Neutrophil (primary cell): Measurements from ENCODE around the gene FGF22.

Experiments used
- H3K27ac ChIP-seq: fragments of 200-600 bp; sonication (generic); 2 replicates; pipeline ENCODE4 v1.5.1; 2016; ENCODE audit warnings: mild to moderate bottlenecking, moderate library complexity
- H3K27me3 ChIP-seq: fragments of 200-600 bp; sonication (generic); 2 replicates; pipeline ENCODE4 v1.6.0; 2016; ENCODE audit warnings: mild to moderate bottlenecking
- H3K36me3 ChIP-seq: fragments of 200-600 bp; sonication (generic); 2 replicates; pipeline ENCODE4 v1.5.1; 2017
- H3K4me1 ChIP-seq, 2 experiments: fragments of 200-600 bp in 1 of 2; sonication (generic) in 1 of 2; 1 replicate in 1 of 2; 2 replicates in 1 of 2; pipeline versions ENCODE4 v1.5.1 to v1.6.1; 2013 to 2016; ENCODE audit warnings: low read depth in 1 of 2, low read length in 1 of 2, mild to moderate bottlenecking in 1 of 2, moderate library complexity in 1 of 2; ENCODE audit not compliant: control insufficient read depth in 1 of 2, insufficient read depth in 1 of 2
- H3K4me3 ChIP-seq, 2 experiments: fragments of 200-600 bp in 1 of 2; sonication (generic) in 1 of 2; 1 replicate in 1 of 2; 2 replicates in 1 of 2; pipeline ENCODE4 v1.5.1; 2013 to 2016; ENCODE audit warnings: low read depth in 1 of 2, low read length in 1 of 2, mild to moderate bottlenecking in 1 of 2, moderate library complexity in 1 of 2
- H3K9me3 ChIP-seq: fragments of 200-600 bp; sonication (generic); 2 replicates; pipeline ENCODE4 v1.5.1; 2016
- CTCF ChIP-seq: fragments of 200-600 bp; sonication (generic); IDR thresholded peaks from 2 replicates; pipeline ENCODE4 v1.5.1; 2016; ENCODE audit warnings: antibody characterized with exemption

The FGF22 gene

GRCh38 chr19:651991-652390 lies 12.3 kb downstream of the FGF22 start:
- no peaks in the 10 kb centered on the region for H3K27me3 ChIP-seq
- H3K4me3 ChIP-seq, result no peak overlapping the region
- H3K9me3 ChIP-seq, result no peaks in the 10 kb centered on the region
- no peak overlapping the region for H3K27ac ChIP-seq
- no peaks in the 10 kb centered on the region for H3K4me1 ChIP-seq
- TF ChIP-seq CTCF, result no peak
- H3K36me3 ChIP-seq, result peaks cover 74% of the 10 kb centered on the region

DNA sequence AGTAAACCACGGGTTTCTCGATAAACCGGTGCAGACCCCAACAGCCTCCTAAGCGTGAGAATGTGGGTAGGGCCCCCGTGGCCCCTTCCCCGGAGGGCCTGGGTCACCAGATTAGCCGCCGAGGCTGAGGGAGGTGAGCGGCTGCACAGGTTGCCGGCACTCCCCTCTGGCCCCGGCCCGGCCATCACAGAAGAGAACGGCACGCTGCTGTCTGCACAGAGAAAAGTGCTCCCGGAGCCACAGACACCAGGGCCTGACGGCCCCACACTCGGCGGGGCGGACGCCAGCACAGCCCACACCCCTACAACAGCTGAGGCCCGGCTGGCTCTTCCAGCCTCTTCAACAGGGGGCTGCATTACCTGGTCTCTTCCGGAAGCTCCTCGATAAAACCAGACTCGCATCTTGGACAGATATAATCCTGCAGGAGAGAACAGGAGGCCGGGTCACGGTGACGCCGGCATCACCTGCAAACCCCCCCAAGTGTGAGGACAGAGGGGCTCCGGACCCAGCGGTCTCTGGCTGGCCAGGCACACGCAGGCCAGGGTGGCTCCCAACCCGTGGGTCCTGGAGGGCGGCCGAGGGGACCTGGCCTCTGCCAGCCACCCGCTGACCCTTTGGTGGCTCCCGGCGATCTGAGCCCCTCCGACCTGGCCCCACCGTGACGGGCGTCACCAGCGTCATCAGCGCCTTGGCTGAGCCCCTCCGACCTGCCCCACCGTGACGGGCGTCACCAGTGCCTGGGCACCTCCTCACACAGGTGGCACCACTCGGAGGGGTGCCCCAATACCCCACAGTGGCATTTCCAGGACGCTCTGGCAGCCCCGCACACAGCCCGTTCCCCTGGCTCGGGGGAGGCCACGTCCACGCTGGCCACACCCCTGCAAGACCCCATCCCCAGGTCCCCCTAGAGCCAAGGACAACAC lies 13.0 kb downstream of the FGF22 start:
- no peaks in the 10 kb centered on the region for H3K4me1 ChIP-seq
- no peaks in the 10 kb centered on the region for H3K9me3 ChIP-seq
- no peak overlapping the region for H3K4me3 ChIP-seq
- no peaks in the 10 kb centered on the region for H3K27me3 ChIP-seq
- H3K27ac ChIP-seq, result no peak overlapping the region
- no peak for TF ChIP-seq CTCF
- peaks cover 73% of the 10 kb centered on the region for H3K36me3 ChIP-seq

DNA sequence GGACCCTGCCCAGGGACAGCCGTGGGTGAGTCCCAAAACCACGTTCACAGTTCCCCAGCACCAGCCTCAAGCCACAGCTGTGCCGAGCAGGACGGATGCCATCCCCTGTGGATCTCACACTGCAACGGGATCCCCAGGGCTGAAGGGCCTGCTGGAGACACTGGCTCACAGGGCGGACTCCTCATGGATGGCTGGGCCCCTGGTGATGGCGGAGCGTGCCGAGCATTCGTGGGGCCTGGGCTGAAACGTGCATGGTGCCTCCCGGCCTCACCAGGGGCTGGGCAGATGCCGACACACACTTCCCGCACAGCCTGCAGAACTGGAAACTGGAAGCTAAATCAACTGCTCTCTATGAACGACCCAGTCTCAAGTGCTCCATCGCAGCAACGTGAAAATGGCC lies 13.7 kb downstream of the FGF22 start:
- Histone ChIP-seq H3K27ac (no peak overlapping the region), H3K4me1 (no peaks in the 10 kb centered on the region), H3K36me3 (peaks cover 70% of the 10 kb centered on the region), H3K27me3 (no peaks in the 10 kb centered on the region), H3K9me3 (no peaks in the 10 kb centered on the region), H3K4me3 (no peak overlapping the region)
- TF ChIP-seq CTCF, result no peak

DNA sequence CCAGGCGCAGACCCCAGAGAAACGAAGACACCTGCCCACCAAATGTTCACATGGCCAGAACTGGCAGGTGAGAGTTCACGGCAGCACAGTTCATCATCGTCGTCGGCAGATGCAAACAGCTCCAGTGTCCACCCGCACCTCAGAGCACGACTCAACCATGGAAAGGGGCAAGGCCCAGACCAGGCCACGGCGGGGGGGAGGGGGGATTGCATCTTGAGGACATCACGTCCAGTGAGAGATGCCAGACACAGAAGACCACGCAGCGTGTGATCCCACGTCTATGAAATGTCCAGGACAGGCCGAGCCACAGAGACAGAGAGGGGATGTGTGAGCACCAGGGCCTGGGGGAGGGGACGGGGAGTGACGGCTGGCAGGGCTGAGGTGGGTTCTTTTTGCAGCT lies 16.0 kb downstream of the FGF22 start:
- Histone ChIP-seq H3K4me3 (no peak overlapping the region), H3K9me3 (no peaks in the 10 kb centered on the region), H3K4me1 (peaks cover 9 to 10% of the 10 kb centered on the region in 2 experiments), H3K36me3 (peaks cover 56% of the 10 kb centered on the region), H3K27me3 (no peaks in the 10 kb centered on the region), H3K27ac (no peak overlapping the region)
- no peak for TF ChIP-seq CTCF

DNA sequence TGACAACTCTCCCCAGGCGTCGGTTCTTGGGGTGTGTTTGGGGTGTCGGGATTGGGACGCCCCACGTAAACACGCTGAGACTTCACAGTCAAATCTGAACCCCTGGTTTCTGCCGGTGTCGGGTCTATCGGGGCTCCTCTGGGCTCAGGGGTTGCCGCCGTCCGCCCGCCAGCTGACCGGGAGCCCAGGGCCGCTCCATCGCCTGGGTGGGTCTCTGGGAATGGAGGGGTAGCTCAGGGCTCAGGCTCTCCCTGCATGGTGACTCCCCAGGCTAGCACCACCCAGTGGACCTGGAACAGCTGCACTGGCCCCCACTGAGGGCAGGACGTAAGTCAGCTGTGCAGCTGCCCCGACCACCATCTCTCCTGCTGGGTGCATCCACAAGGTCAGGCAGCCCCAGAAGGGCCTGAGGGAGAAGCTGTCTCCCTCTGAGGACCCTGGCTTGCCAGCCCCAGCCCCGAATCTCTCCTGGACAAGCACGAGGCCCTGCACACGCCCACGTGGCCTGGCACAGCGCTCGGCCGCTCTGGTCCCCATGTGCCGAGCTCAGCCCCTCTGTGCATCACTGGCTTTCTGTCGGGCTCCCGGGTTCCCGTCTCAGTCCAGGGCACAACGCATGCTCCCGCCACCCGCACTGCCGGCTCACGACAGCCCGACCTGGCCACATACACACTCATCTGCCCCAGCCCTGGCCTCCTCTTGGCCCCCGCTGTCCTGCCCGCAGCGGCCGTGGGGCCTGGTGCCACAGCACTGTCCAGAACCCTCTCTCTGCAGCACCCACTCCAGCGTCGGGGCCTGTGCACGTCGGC lies 17.3 kb downstream of the FGF22 start:
- Histone ChIP-seq H3K36me3 (peaks cover 43% of the 10 kb centered on the region), H3K27ac (no peak overlapping the region), H3K4me1 (peaks cover 22 to 23% of the 10 kb centered on the region in 2 experiments), H3K4me3 (no peak overlapping the region), H3K9me3 (no peaks in the 10 kb centered on the region), H3K27me3 (no peaks in the 10 kb centered on the region)
- no peak for TF ChIP-seq CTCF
